ENCODE results near the gene HOXB8.

Gene HOXB8

DNA sequence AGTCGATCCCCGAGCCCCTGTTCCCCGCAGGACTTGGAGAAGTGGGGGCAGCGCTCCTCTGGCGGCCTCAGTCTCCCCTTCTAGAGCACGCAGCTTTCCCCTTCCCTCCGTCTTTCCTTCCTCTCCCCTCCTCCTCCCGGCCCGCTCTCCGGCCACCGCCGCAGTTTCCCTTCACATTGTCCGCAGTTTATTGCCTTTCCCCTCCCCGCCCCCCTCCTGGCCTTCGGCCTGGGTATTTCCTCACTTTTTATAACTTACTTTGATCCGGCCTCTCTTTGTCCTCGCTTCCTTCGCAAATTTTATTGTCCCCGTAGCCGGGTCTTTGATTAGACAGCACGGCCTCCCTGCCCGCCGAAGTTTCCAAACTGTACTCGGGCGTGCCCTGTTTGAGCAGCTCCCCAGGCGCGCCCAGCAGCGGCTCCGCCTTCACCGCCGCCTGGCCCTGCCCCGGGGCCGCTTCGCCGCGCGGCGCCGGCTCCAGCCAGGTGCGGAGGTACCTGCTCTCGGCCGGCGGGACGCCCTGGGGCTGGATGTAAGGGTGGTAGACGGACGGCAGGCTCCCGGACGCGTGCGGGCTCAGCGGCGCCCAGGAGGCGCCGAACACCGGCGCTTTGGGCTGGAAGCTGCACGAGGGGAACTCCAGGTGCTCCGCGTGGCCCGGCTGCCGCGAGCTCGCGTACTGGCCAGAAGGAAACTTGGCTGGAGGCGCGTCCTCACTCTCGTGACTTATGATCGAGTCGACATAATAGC lies 10.6 kb upstream of the HOXB8 start:
- no peaks in the 10 kb centered on the region for H3K4me1 ChIP-seq (ENCODE audit: control insufficient read depth, insufficient read depth, low read length)
- no peak overlapping the region for H3K27ac ChIP-seq (ENCODE audit: low read depth, low read length)
- no peaks in the 10 kb centered on the region for H3K36me3 ChIP-seq (ENCODE audit: control insufficient read depth, insufficient read depth, low read length)
- peaks cover 59% of the 10 kb centered on the region for H3K27me3 ChIP-seq (ENCODE audit: control insufficient read depth, insufficient read depth, low read length)
- H3K4me3 ChIP-seq (ENCODE audit: low read length), result peak overlapping the region; percentile 62
- no peak overlapping the region for H3K9ac ChIP-seq (ENCODE audit: low read length)

DNA sequence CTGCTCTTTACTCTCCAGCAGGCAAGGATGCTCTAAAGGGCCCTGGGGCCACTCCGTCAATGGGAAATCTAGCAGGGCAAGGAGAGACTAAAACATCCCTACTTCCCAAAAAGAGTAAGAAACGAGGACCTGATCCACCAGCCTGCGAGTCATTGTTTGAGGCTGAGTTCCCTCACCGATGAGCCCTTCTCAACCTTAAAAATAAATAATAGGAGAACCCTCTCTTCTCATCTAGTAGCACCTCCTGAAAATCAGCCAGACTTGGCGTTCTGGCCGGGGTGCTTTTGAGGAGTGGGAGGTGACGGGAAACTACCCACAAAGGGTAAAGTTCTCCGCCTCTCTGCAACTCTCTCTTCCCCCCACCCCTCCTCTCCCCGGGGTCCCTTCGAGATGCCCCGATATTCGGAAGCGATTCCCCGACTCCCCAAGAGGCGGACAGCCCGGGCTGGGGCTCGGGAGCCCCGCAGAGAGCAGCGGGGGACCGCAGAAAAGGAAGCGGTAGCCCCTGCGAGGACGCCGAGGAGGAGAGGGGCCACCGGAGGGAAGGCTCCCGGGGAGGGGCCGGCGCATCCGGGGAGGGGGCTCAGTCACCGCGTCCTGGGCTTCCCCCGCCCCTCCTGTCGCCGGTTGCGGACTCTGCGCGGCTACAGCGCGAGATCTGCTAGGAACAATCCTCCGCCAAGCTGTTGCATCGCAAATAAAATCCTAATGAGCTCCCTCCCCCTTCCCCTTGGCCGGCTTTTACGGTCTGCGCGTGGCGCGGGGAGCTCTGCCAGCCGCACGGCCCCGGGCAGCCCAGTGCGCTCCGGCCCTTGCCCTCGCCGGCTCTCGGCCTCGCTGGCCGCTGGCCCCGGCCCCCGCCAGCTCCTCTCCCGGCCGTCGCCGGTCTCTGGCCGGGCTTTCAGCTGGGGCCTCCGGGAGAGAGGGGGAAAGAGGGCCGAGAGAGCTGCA lies 9.7 kb upstream of the HOXB8 start:
- H3K4me1 ChIP-seq (ENCODE audit: control insufficient read depth, insufficient read depth, low read length), result no peaks in the 10 kb centered on the region
- no peak overlapping the region for H3K27ac ChIP-seq (ENCODE audit: low read depth, low read length)
- no peak overlapping the region for H3K9ac ChIP-seq (ENCODE audit: low read length)
- H3K4me3 ChIP-seq (ENCODE audit: low read length), result peak overlapping the region; percentile 62
- H3K27me3 ChIP-seq (ENCODE audit: control insufficient read depth, insufficient read depth, low read length), result peaks cover 59% of the 10 kb centered on the region
- H3K36me3 ChIP-seq (ENCODE audit: control insufficient read depth, insufficient read depth, low read length), result no peaks in the 10 kb centered on the region

DNA sequence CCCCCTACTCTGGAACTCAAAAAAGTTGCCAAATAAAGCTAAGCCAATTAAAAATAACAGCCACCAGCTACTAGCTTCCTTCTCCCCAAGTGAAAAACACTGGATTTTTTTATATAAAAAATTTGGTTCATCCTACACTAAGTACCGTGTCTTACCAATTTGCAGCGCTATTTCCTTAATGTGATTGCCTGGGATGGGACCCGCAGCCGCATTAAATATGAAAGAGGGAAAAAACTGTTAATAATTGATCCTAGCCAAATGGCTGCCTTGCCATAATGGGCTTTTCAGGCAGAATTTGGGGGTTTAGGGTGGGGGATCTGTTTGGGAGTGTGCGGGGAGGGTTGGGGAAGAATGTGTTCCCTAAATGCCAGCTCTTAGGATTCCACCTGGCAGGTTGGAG lies 9.0 kb upstream of the HOXB8 start:
- Histone ChIP-seq H3K9ac (ENCODE audit: low read length) (no peak overlapping the region), H3K27me3 (ENCODE audit: control insufficient read depth, insufficient read depth, low read length) (peaks cover 60% of the 10 kb centered on the region), H3K27ac (ENCODE audit: low read depth, low read length) (no peak overlapping the region), H3K36me3 (ENCODE audit: control insufficient read depth, insufficient read depth, low read length) (no peaks in the 10 kb centered on the region), H3K4me1 (ENCODE audit: control insufficient read depth, insufficient read depth, low read length) (no peaks in the 10 kb centered on the region), H3K4me3 (ENCODE audit: low read length) (peak overlapping the region; percentile 29)

GRCh38 chr17:48623583-48623982 lies 8.5 kb upstream of the HOXB8 start:
- peaks cover 56% of the 10 kb centered on the region for H3K27me3 ChIP-seq (ENCODE audit: control insufficient read depth, insufficient read depth, low read length)
- no peak overlapping the region for H3K9ac ChIP-seq (ENCODE audit: low read length)
- H3K36me3 ChIP-seq (ENCODE audit: control insufficient read depth, insufficient read depth, low read length), result no peaks in the 10 kb centered on the region
- no peaks in the 10 kb centered on the region for H3K4me1 ChIP-seq (ENCODE audit: control insufficient read depth, insufficient read depth, low read length)
- no peak overlapping the region for H3K4me3 ChIP-seq (ENCODE audit: low read length)
- no peak overlapping the region for H3K27ac ChIP-seq (ENCODE audit: low read depth, low read length)

DNA sequence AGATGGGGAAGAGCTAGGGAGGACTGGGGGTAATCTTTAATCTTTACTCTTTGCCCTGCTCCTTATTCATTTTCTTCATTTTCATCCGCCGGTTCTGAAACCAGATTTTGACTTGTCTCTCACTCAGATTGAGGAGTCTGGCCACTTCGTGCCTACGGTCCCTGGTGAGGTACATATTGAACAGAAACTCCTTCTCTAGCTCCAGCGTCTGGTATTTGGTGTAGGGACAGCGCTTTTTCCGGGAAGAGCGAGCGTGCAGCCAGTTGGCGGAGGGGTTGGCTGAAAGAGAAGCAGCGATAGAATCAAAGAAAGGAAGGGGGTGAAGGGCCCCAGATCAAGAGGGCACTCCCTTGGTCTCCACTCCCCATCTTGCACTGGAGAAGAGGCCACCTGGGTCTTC lies 7.8 kb upstream of the HOXB8 start:
- Histone ChIP-seq H3K9ac (ENCODE audit: low read length) (no peak overlapping the region), H3K4me1 (ENCODE audit: control insufficient read depth, insufficient read depth, low read length) (peaks cover 3% of the 10 kb centered on the region), H3K27me3 (ENCODE audit: control insufficient read depth, insufficient read depth, low read length) (peaks cover 60% of the 10 kb centered on the region), H3K4me3 (ENCODE audit: low read length) (no peak overlapping the region), H3K27ac (ENCODE audit: low read depth, low read length) (no peak overlapping the region), H3K36me3 (ENCODE audit: control insufficient read depth, insufficient read depth, low read length) (no peaks in the 10 kb centered on the region)

- Histone ChIP-seq H3K4me3 (ENCODE audit: low read length) (no peak overlapping the region), H3K27ac (ENCODE audit: low read depth, low read length) (no peak overlapping the region), H3K4me1 (ENCODE audit: control insufficient read depth, insufficient read depth, low read length) (peaks cover 5% of the 10 kb centered on the region), H3K27me3 (ENCODE audit: control insufficient read depth, insufficient read depth, low read length) (peaks cover 59% of the 10 kb centered on the region), H3K9ac (ENCODE audit: low read length) (no peak overlapping the region), H3K36me3 (ENCODE audit: control insufficient read depth, insufficient read depth, low read length) (no peaks in the 10 kb centered on the region)
Measured at GRCh38 chr17:48621410-48622392, 6.6 kb upstream of the HOXB8 start.

DNA sequence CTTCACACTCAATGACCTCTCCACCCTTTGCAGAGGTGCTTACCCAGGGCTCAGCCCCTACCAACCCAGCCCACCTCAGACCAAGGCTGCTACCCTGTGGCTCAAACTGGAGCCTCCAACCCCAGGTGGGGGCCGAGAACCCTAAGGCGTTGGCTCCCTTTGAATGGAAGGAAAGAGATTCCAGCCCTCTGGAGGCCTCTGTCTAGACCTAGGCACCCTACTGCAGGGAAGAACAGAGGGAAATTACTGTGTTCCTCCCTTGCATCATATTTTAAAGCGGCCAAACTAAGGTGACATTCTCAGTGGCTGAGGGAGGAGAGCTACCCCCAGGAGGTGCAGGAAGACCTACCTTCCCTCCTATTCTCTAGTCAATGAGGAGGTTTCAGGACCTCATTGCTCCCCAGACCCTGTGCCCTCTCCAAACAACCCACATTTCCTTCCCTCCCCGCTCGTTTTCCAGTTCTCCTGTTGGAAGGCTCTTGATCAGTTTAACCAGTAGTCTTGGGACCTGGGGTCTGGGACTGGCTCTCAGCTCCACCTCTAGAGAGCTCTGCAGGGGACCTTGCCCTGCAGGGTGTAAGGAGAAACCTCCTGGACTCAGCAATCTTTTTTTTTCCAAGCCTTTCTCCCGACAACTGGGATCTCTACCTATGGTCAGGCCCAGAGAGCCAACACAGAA lies 5.5 kb upstream of the HOXB8 start:
- Histone ChIP-seq H3K27ac (ENCODE audit: low read depth, low read length) (no peak overlapping the region), H3K27me3 (ENCODE audit: control insufficient read depth, insufficient read depth, low read length) (peaks cover 58% of the 10 kb centered on the region)

DNA sequence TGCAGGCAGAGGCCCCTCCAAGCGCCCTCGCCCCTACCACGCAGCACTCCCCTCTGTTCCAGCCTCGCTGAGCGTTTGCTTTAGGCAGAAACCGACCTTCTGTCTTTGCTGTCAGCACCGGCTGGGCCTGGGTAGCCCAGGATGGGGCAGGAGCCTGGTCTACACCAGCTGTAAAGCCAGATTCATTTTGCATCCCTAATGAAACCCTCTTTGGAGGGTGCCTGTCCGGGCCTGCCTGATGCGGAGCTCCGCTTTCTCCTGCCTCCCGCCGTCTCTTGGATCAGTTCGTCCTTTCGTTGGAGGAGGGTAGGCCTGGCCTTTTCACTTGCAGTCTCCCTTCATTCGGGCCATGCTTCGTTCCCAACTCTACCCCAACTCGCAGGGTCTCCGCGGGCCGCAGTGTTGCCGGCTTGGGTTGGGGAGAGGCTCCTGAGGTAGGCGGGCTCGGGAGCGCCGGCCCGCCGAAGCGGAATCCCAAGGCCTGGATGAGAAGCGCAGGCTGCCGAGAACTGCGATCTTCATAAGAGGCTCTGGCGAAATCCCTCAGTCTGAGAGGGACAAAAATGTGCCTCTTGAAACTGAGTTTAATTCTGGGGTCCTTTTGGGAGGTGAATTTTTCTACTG lies 4.8 kb upstream of the HOXB8 start:
- Histone ChIP-seq H3K27ac (ENCODE audit: low read depth, low read length) (no peak overlapping the region), H3K4me1 (ENCODE audit: control insufficient read depth, insufficient read depth, low read length) (peaks cover 5% of the 10 kb centered on the region), H3K36me3 (ENCODE audit: control insufficient read depth, insufficient read depth, low read length) (no peaks in the 10 kb centered on the region), H3K27me3 (ENCODE audit: control insufficient read depth, insufficient read depth, low read length) (peaks cover 55% of the 10 kb centered on the region), H3K9ac (ENCODE audit: low read length) (no peak overlapping the region), H3K4me3 (ENCODE audit: low read length) (no peak overlapping the region)

More for the DNA sequence above, 5.5 kb upstream of the HOXB8 start:
- H3K4me3 ChIP-seq (ENCODE audit: low read length), result no peak overlapping the region
- H3K9ac ChIP-seq (ENCODE audit: low read length), result no peak overlapping the region
- H3K36me3 ChIP-seq (ENCODE audit: control insufficient read depth, insufficient read depth, low read length), result no peaks in the 10 kb centered on the region
- peaks cover 5% of the 10 kb centered on the region for H3K4me1 ChIP-seq (ENCODE audit: control insufficient read depth, insufficient read depth, low read length)

DNA sequence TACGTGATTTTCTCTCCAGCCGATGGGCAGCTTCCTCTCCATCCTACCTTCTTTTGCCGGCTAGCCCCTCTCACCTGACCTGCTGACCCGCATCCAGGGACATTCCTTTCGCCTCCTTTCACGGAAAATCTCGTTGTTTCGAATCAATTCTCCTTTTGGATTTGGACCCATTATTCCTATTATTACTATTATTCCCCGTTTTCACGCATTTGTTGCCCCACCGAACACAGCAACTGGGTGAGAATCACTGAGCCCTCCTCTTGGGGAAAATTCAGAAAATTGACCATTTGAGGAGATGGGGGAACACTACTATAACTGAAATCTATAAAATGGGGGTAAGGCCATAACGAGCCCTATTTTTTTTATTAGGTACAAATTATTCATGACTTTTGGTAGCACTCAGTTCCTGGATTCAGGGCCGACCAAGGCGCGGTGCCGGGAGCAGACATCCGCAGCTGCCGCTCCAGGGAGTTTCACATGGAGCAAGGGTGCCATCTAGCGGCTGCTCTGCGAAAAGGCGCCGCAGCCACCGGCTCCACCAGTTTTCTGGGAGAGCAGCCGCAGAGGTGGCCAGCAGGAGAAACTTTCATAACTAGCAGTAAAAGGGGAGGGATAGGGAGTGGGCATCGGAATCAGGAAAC lies 3.3 kb upstream of the HOXB8 start:
- H3K36me3 ChIP-seq (ENCODE audit: control insufficient read depth, insufficient read depth, low read length), result no peaks in the 10 kb centered on the region
- peak overlapping the region; percentile 49 for H3K4me3 ChIP-seq (ENCODE audit: low read length)
- H3K4me1 ChIP-seq (ENCODE audit: control insufficient read depth, insufficient read depth, low read length), result peaks cover 5% of the 10 kb centered on the region
- H3K27me3 ChIP-seq (ENCODE audit: control insufficient read depth, insufficient read depth, low read length), result peaks cover 51% of the 10 kb centered on the region
- H3K9ac ChIP-seq (ENCODE audit: low read length), result no peak overlapping the region
- H3K27ac ChIP-seq (ENCODE audit: low read depth, low read length), result no peak overlapping the region

DNA sequence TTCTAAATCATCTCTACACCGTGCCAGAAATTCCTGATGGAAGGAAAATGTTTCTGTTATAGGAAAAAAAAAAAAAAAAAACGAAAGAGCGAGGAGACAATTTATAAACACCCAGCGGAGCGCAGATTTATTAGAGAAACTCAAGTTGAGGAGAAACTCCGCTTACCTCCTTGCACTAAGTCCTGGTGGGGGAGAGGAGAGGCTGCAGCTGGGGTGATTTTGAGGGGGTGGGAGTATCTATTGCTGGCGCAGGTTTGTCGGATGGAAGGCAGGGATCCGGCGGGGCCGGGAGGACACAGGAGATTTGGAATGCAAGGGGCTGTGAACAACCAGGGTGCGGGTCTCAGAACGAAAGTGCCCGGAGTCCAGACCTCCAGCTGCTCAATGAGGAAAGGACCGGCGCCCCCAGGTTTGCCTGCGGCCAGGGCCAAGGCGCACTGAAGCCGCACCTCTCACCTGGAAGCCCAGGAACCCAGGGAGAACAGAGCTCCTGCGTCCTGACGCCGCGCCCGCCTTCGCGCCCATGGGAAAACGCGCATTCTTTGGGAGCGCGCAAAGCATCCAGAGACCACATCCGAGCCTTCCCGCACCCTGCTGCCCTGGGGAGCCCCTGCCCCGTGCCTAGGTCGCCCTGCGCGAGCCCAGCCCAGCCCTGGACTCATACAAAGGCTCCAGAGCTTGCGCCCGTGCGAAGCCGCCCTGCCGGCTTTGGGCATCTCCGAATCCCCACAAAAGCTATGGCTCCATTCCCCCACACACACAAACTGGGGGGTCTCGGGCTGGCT lies 2.6 kb upstream of the HOXB8 start:
- H3K36me3 ChIP-seq (ENCODE audit: control insufficient read depth, insufficient read depth, low read length), result no peaks in the 10 kb centered on the region
- H3K4me1 ChIP-seq (ENCODE audit: control insufficient read depth, insufficient read depth, low read length), result peaks cover 5% of the 10 kb centered on the region
- peak overlapping the region; percentile 49 for H3K4me3 ChIP-seq (ENCODE audit: low read length)
- H3K27ac ChIP-seq (ENCODE audit: low read depth, low read length), result no peak overlapping the region
- H3K9ac ChIP-seq (ENCODE audit: low read length), result no peak overlapping the region
- peaks cover 50% of the 10 kb centered on the region for H3K27me3 ChIP-seq (ENCODE audit: control insufficient read depth, insufficient read depth, low read length)

Data from rectal smooth muscle tissue (tissue), 1 donor.